SU-DHL-6 (cell line): Measurements from ENCODE around the gene MGAT4D.
"Not testable (repeated sequence)": the region's sequence is repeated elsewhere in the genome, so short reads cannot be mapped to it uniquely, and the experiment has no call there.

Experiments used
- CTCF ChIP-seq: fragments of 200-600 bp; sonication (generic); IDR thresholded peaks from one replicate; pipeline ENCODE4 v1.5.1; 2017; ENCODE audit warnings: antibody characterized with exemption, mild to moderate bottlenecking, low read length, moderate library complexity; ENCODE audit not compliant: insufficient read depth, poor library complexity, severe bottlenecking
- EZH2phosphoT487 ChIP-seq: fragments of 200-600 bp; sonication (generic), shearing (Covaris generic); conservative IDR thresholded peaks from 2 replicates; pipeline ENCODE4 v1.6.1; 2018; ENCODE audit warnings: mild to moderate bottlenecking, antibody characterized with exemption, low read length, moderate library complexity, mixed read lengths

GRCh38 chr4:140513765-140514164, 15.7 kb upstream of the MGAT4D start:
- not testable (repeated sequence) for TF ChIP-seq CTCF, EZH2phosphoT487
